ENCODE results near the gene ROR1.

Gene ROR1

GRCh38 chr1:64061430-64062104 lies 287.8 kb downstream of the ROR1 start:
- ATAC-seq: no peak
- TF ChIP-seq SNAI2 (CRISPR knock-in tag; IDR thresholded peaks at IDR 0.05): no peak
- no peak for TF ChIP-seq ZC3H10 (CRISPR knock-in tag; IDR thresholded peaks at IDR 0.05)
- TF ChIP-seq ZNF8 (CRISPR knock-in tag; IDR thresholded peaks at IDR 0.05): no peak
- no peak for TF ChIP-seq CSDC2 (CRISPR knock-in tag; IDR thresholded peaks at IDR 0.05)
- no peak for TF ChIP-seq ISL1 (CRISPR knock-in tag; IDR thresholded peaks at IDR 0.05)

GRCh38 chr1:64062529-64062928 lies 288.7 kb downstream of the ROR1 start:
- no peak for ATAC-seq
- TF ChIP-seq CSRNP3 (CRISPR knock-in tag; IDR thresholded peaks at IDR 0.05) (no peak), ZFP30 (CRISPR knock-in tag; IDR thresholded peaks at IDR 0.05) (no peak), BACH2 (CRISPR knock-in tag; IDR thresholded peaks at IDR 0.05; ENCODE audit: borderline replicate concordance) (no peak), CREB5 (CRISPR knock-in tag; IDR thresholded peaks at IDR 0.05; ENCODE audit: low read depth) (no peak), GLIS3 (CRISPR knock-in tag; IDR thresholded peaks at IDR 0.05) (no peak)

GRCh38 chr1:64062941-64063581 lies 289.2 kb downstream of the ROR1 start:
- no peak; the same call in 1 of the 3 replicates for ATAC-seq

GRCh38 chr1:64065571-64065970 lies 291.8 kb downstream of the ROR1 start:
- no peak for TF ChIP-seq CREB5 (CRISPR knock-in tag; IDR thresholded peaks at IDR 0.05; ENCODE audit: low read depth)
- TF ChIP-seq TOX (CRISPR knock-in tag; IDR thresholded peaks at IDR 0.05; ENCODE audit: borderline replicate concordance): no peak
- no peak for TF ChIP-seq ZC3H10 (CRISPR knock-in tag; IDR thresholded peaks at IDR 0.05)
- no peak for TF ChIP-seq ZNF70 (CRISPR knock-in tag; IDR thresholded peaks at IDR 0.05)
- no peak for TF ChIP-seq ISL1 (CRISPR knock-in tag; IDR thresholded peaks at IDR 0.05)
- TF ChIP-seq TSHZ2 (CRISPR knock-in tag; IDR thresholded peaks at IDR 0.05): no peak
- no peak for TF ChIP-seq POU6F1 (CRISPR knock-in tag; IDR thresholded peaks at IDR 0.05; ENCODE audit: borderline replicate concordance, low read depth)
- TF ChIP-seq SNAI2 (CRISPR knock-in tag; IDR thresholded peaks at IDR 0.05): no peak
- no peak for ATAC-seq

More at GRCh38 chr1:64062941-64063581, 289.2 kb downstream of the ROR1 start:
- TF ChIP-seq PPARA (CRISPR knock-in tag; IDR thresholded peaks at IDR 0.05; ENCODE audit: borderline replicate concordance): no peak
- TF ChIP-seq BACH2 (CRISPR knock-in tag; IDR thresholded peaks at IDR 0.05; ENCODE audit: borderline replicate concordance): no peak

Measured in SK-N-SH treated with all-trans-retinoic acid at 6 μM for 48 hours (cell line).